HEK293T (cell line): Measurements from ENCODE around the gene KIAA1549.

ENCODE experiments used
- CTCF ChIA-PET: fragments of 350-600 bp; formaldehyde crosslinking; extraction: SDS; loops from one replicate; lab custom pipeline; 2021; ENCODE audit warnings: antibody characterized with exemption, inconsistent platforms; lab: Yijun Ruan, JAX
- POLR2A ChIA-PET: fragments of 350-600 bp; formaldehyde crosslinking; extraction: SDS; loops from one replicate; lab custom pipeline; 2020; ENCODE audit warnings: antibody characterized with exemption, inconsistent platforms; lab: Yijun Ruan, JAX
- DNase-seq: peaks from one replicate; pipeline ENCODE4 v3.0.0; 2012; ENCODE audit warnings: mixed read lengths; ENCODE audit errors: extremely low spot score
- ARNT ChIP-seq: fragments of 450-650 bp; IDR thresholded peaks from 2 replicates; pipeline ENCODE4 v1.6.1; 2017; ENCODE audit warnings: mild to moderate bottlenecking
- BHLHE40 ChIP-seq: fragments of 450-650 bp; IDR thresholded peaks from 2 replicates; pipeline ENCODE4 v1.6.1; 2016; ENCODE audit warnings: mild to moderate bottlenecking, moderate library complexity, borderline replicate concordance
- CTBP1 ChIP-seq: fragments of 450-650 bp; IDR thresholded peaks from 2 replicates; pipeline ENCODE4 v1.6.1; 2016; ENCODE audit warnings: borderline replicate concordance
- ELF4 ChIP-seq: fragments of 450-650 bp; IDR thresholded peaks from 2 replicates; pipeline ENCODE4 v1.6.1; 2017; ENCODE audit warnings: antibody characterized with exemption
- FOXA1 ChIP-seq: fragments of 450-650 bp; IDR thresholded peaks from 2 replicates; pipeline ENCODE4 v1.6.1; 2016; ENCODE audit warnings: mild to moderate bottlenecking
- FOXK2 ChIP-seq: fragments of 450-650 bp; IDR thresholded peaks from 2 replicates; pipeline ENCODE4 v1.6.1; 2016; ENCODE audit warnings: mild to moderate bottlenecking
- FOXM1 ChIP-seq: fragments of 450-650 bp; IDR thresholded peaks from 2 replicates; pipeline ENCODE4 v1.6.1; 2017; ENCODE audit warnings: mild to moderate bottlenecking, borderline replicate concordance
- HDGF ChIP-seq: fragments of 450-650 bp; IDR thresholded peaks from 2 replicates; pipeline ENCODE4 v1.6.1; 2017; ENCODE audit warnings: antibody characterized with exemption, borderline replicate concordance
- L3MBTL2 ChIP-seq: fragments of 450-650 bp; conservative IDR thresholded peaks from 2 replicates; pipeline ENCODE4 v1.6.1; 2016; ENCODE audit warnings: mild to moderate bottlenecking
- LEF1 ChIP-seq: fragments of 450-650 bp; IDR thresholded peaks from 2 replicates; pipeline ENCODE4 v1.6.1; 2017; ENCODE audit warnings: mild to moderate bottlenecking, borderline replicate concordance
- NFRKB ChIP-seq: fragments of 450-650 bp; IDR thresholded peaks from 2 replicates; pipeline ENCODE4 v1.6.1; 2016; ENCODE audit warnings: mild to moderate bottlenecking, moderate library complexity
- PKNOX1 ChIP-seq: fragments of 450-650 bp; IDR thresholded peaks from 2 replicates; pipeline ENCODE4 v1.6.1; 2016
- SP1 ChIP-seq: fragments of 450-650 bp; IDR thresholded peaks from 2 replicates; pipeline ENCODE4 v1.6.1; 2017
- SUZ12 ChIP-seq: fragments of 450-650 bp; IDR thresholded peaks from 2 replicates; pipeline ENCODE4 v1.6.1; 2016; ENCODE audit warnings: mild to moderate bottlenecking
- TARDBP ChIP-seq: fragments of 450-650 bp; IDR thresholded peaks from 2 replicates; pipeline ENCODE4 v1.6.1; 2016
- ZNF384 ChIP-seq: fragments of 450-650 bp; IDR thresholded peaks from 2 replicates; pipeline ENCODE4 v1.6.1; 2016

Gene KIAA1549

GRCh38 chr7:138890499-138891445 lies 90.4 kb downstream of the KIAA1549 start:
- no peak for DNase-seq
- CTCF ChIA-PET = no interaction called here
- POLR2A ChIA-PET = interaction anchor here (1.5 kb wide), 1 partner anchor 89 kb away, joined by 3 read pairs; no protein-coding TSS in a partner anchor
- TF ChIP-seq PKNOX1 = peak; percentile 32; the same call in 1 of the 2 replicates
- no peak for TF ChIP-seq TARDBP
- no peak for TF ChIP-seq BHLHE40

GRCh38 chr7:138889582-138890498 lies 91.3 kb downstream of the KIAA1549 start:
- POLR2A ChIA-PET = interaction anchor here (1.5 kb wide), 1 partner anchor 90 kb away, joined by 3 read pairs; no protein-coding TSS in a partner anchor
- CTCF ChIA-PET = no interaction called here
- DNase-seq = no peak
- no peak for TF ChIP-seq ARNT
- TF ChIP-seq ELF4 = no peak
- no peak for TF ChIP-seq BHLHE40
- TF ChIP-seq NFRKB = no peak
- TF ChIP-seq TARDBP = no peak
- no peak for TF ChIP-seq FOXA1
- no peak for TF ChIP-seq FOXK2
- TF ChIP-seq CTBP1 = no peak
- no peak for TF ChIP-seq L3MBTL2
- no peak for TF ChIP-seq HDGF
- no peak for TF ChIP-seq SP1
- TF ChIP-seq ZNF384 = no peak
- no peak for TF ChIP-seq FOXM1
- no peak for TF ChIP-seq LEF1
- TF ChIP-seq SUZ12 = no peak
- no peak for TF ChIP-seq PKNOX1

- no peak for TF ChIP-seq PKNOX1
- no peak for TF ChIP-seq FOXA1
- no peak for TF ChIP-seq ZNF384
- TF ChIP-seq HDGF = no peak
- no peak for TF ChIP-seq SP1
- TF ChIP-seq FOXK2 = no peak
- no peak for TF ChIP-seq NFRKB
- TF ChIP-seq ARNT = no peak
- TF ChIP-seq LEF1 = no peak
- no peak for TF ChIP-seq BHLHE40
- no peak for TF ChIP-seq L3MBTL2
- TF ChIP-seq ELF4 = no peak
- no peak for TF ChIP-seq FOXM1
- no peak for TF ChIP-seq SUZ12
- no peak for TF ChIP-seq CTBP1
- no peak for TF ChIP-seq TARDBP
- ChIA-PET CTCF (no interaction called here), POLR2A (no interaction called here)
- no peak for DNase-seq
Observed at GRCh38 chr7:138887872-138888656, 93.1 kb downstream of the KIAA1549 start.

DNA sequence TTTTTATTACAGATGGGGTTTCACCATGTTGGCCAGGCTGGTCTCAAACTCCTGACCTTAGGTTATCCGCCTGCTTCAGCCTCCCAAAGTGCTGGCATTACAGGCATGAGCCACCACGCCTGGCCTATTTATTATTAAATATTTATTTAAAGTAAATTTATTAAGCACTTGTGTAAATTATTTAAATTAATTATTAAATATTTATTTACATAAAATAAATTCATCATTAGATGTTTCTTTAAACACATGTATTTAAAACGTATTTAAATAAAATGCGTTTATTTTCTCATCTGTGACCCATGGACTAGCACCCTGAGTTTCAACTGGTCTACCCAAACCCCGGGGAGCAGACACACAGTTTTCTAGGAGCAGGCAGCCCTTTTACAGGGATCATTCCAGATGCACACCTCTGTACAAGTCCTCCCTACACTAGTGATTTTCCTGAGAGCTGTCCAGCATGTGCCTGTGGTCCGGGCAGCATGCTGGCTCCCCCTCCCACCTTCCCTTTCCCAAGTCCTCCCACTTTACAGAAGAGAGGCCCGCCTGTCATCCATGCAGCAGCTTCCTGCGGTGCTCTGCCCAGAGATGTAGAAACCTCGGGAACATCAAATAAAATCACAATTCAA lies 94.0 kb downstream of the KIAA1549 start:
- TF ChIP-seq HDGF (no peak), ARNT (no peak), FOXK2 (no peak), SUZ12 (no peak), PKNOX1 (no peak), LEF1 (no peak), NFRKB (no peak), CTBP1 (no peak), FOXA1 (no peak), BHLHE40 (no peak), TARDBP (no peak), ZNF384 (no peak), FOXM1 (no peak), L3MBTL2 (no peak), SP1 (no peak), ELF4 (no peak)
- POLR2A ChIA-PET = no interaction called here
- no peak for DNase-seq

More for the DNA sequence above, 94.0 kb downstream of the KIAA1549 start:
- CTCF ChIA-PET = interaction anchor here (0.6 to 2.1 kb wide), 19 partner anchors 8 to 396 kb away, joined by 3 to 19 read pairs (median 5); partner anchors contain the start of gene KIAA1549
